Endothelial cell of umbilical vein (primary cell): ENCODE data around the gene EMX1.

ENCODE experiments used
- EZH2 ChIP-seq: IDR thresholded peaks from 2 replicates; pipeline ENCODE4 v1.6.1; 2012; ENCODE audit warnings: borderline replicate concordance, low read depth, mild to moderate bottlenecking, moderate library complexity, low read length, inconsistent platforms; ENCODE audit not compliant: severe bottlenecking
- POLR2A ChIP-seq: IDR thresholded peaks from 2 replicates; pipeline ENCODE4 v1.6.1; 2012; ENCODE audit warnings: low read depth, mild to moderate bottlenecking, control low read depth, low read length
- POLR2AphosphoS5 ChIP-seq: IDR thresholded peaks from 2 replicates; pipeline ENCODE4 v1.6.1; 2012; ENCODE audit warnings: low read depth, mild to moderate bottlenecking, control low read depth, low read length, moderate library complexity; ENCODE audit not compliant: insufficient read depth
- TF ChIP-seq, protein P1 (sequence below), 2 donors: IDR thresholded peaks; 1 replicate in 1 of 2; 2 replicates in 1 of 2; pipeline ENCODE4 v1.5.1; 2011; ENCODE audit warnings: low read length in 2 of 2, mild to moderate bottlenecking in 2 of 2, moderate library complexity in 2 of 2, control low read depth in 1 of 2, inconsistent platforms in 1 of 2, low read depth in 1 of 2; ENCODE audit not compliant: insufficient read depth in 1 of 2; ENCODE audit errors: extremely low read depth in 1 of 2
- TF ChIP-seq, protein P2 (sequence below): IDR thresholded peaks from 2 replicates; pipeline ENCODE4 v1.6.1; 2011; ENCODE audit not compliant: insufficient read depth, insufficient read length

DNA sequence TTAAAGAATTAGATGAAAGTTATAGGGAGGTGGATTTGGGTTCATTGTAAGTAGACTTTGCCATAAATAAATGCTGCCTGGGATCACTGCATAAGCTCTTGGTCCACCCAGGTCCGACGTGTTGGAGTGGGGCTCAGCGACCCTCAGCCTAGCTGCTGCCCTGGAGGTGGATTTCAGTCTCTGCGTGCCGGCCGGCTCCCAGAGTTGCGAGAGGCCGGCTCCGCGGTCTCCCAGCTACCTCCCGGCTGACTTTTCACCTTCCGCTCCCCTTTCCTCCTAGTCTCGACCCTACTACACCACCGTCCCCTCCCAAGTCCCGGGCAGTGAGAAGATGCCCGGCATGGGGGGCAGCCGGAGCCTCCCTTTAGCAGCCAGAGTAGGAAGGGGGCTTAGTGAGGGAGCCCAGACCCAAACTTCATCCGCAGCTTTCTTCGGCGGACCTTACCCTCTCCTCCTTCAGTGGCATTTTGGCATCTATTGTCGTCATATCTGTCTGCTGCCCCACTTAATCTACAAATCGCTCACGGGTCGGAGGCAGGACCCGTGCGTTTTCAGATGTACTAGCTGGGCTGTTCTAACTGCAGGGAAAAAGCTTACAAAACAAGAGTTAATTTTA, 8.1 kb downstream of the EMX1 start:
- TF ChIP-seq, protein P1, sequence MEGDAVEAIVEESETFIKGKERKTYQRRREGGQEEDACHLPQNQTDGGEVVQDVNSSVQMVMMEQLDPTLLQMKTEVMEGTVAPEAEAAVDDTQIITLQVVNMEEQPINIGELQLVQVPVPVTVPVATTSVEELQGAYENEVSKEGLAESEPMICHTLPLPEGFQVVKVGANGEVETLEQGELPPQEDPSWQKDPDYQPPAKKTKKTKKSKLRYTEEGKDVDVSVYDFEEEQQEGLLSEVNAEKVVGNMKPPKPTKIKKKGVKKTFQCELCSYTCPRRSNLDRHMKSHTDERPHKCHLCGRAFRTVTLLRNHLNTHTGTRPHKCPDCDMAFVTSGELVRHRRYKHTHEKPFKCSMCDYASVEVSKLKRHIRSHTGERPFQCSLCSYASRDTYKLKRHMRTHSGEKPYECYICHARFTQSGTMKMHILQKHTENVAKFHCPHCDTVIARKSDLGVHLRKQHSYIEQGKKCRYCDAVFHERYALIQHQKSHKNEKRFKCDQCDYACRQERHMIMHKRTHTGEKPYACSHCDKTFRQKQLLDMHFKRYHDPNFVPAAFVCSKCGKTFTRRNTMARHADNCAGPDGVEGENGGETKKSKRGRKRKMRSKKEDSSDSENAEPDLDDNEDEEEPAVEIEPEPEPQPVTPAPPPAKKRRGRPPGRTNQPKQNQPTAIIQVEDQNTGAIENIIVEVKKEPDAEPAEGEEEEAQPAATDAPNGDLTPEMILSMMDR (IDR thresholded peaks at IDR 0.05; ENCODE audit: extremely low read depth in 1 of 2, insufficient read depth in 1 of 2, low read depth in 1 of 2, low read length in 2 of 2): no peak
- TF ChIP-seq EZH2 (peak; percentile 68), POLR2A (no peak), POLR2AphosphoS5 (no peak)
- TF ChIP-seq, protein P2, sequence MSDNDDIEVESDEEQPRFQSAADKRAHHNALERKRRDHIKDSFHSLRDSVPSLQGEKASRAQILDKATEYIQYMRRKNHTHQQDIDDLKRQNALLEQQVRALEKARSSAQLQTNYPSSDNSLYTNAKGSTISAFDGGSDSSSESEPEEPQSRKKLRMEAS: no peak
